Stimulated activated effector memory CD8-positive, alpha-beta T cell treated with anti-CD3 and anti-CD28 coated beads, Interleukin-12 subunit alpha, Interleukin-12 subunit beta, amount 100 ng/mL, for 72 hours (primary cell): ENCODE data around the gene CDKAL1.
"Not testable (repeated sequence)": the region's sequence is repeated elsewhere in the genome, so short reads cannot be mapped to it uniquely, and the experiment has no call there.

Source experiments
- ATAC-seq: fragments of 150-1000 bp; cut with Tn5 transposase; 2 replicates; pipeline ENCODE4 v1.10.0; 2021
- DNase-seq, 2 donors: peaks; one replicate each; pipeline ENCODE4 v3.0.0; 2021 to 2022; ENCODE audit warnings: low spot score in 2 of 2
- H3K27ac Mint-ChIP-seq: one replicate; pipeline ENCODE4 v1.8.0; 2022; ENCODE audit warnings: mild to moderate bottlenecking, mixed read lengths
- H3K36me3 Mint-ChIP-seq: one replicate; pipeline ENCODE4 v1.8.0; 2022; ENCODE audit warnings: mild to moderate bottlenecking, mixed read lengths
- H3K4me1 Mint-ChIP-seq: one replicate; pipeline ENCODE4 v1.8.0; 2022; ENCODE audit warnings: mixed read lengths
- H3K4me3 Mint-ChIP-seq: one replicate; pipeline ENCODE4 v1.8.0; 2022; ENCODE audit warnings: mild to moderate bottlenecking, mixed read lengths
- H3K9me3 Mint-ChIP-seq: one replicate; pipeline ENCODE4 v1.8.0; 2022; ENCODE audit warnings: mixed read lengths

The CDKAL1 gene

DNA sequence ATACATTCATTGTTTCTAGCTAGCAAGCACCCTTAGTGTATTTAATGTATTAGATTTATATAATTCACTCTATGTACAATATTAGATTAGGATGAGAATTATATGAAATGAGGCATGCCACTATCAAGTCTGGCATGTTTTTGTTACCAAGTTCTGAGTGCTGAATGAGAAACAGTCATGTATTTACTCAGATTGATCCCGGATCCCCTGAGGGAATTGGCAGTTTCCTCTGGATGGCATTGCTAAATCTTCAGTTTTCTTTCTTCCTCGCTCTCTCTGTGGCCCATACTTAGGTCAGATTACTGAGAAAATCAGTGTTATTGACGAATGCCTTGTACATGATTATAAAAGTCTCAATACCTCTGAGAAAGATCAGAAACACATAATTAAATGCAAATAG lies 66.6 kb downstream of the CDKAL1 start:
- Mint-ChIP-seq H3K9me3 (no peaks in the 10 kb centered on the region), H3K4me3 (no peak overlapping the region)

GRCh38 chr6:20604159-20604558 lies 69.9 kb downstream of the CDKAL1 start:
- Mint-ChIP-seq H3K36me3 (peaks cover 7% of the 10 kb centered on the region), H3K27ac (no peak overlapping the region), H3K9me3 (no peaks in the 10 kb centered on the region), H3K4me3 (no peak overlapping the region), H3K4me1 (peaks cover 15% of the 10 kb centered on the region)
- ATAC-seq: no peak
- no peak for DNase-seq

More for the DNA sequence above, 66.6 kb downstream of the CDKAL1 start:
- Mint-ChIP-seq H3K4me1 (peaks cover 10% of the 10 kb centered on the region), H3K27ac (no peak overlapping the region), H3K36me3 (peaks cover 21% of the 10 kb centered on the region)
- ATAC-seq (no peak), DNase-seq (no peak)

DNA sequence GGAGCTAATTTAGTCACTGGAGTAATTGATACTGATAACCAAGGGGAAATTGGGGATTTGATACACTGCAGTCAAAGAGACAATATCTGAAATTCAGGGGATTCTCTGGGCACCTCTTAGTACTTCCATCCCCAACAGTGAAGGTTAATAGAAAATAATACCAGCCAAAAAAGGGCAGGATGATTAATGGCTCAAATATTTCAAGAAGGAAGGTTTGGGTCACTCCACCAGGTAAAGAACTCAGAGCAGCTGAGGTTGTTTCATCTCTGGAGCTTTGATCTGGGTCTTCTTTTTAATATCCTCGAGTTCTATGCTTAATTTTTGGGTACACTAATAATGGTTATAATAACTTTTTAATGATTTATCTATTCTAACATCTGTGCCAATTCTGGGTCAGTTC lies 70.8 kb downstream of the CDKAL1 start:
- Mint-ChIP-seq H3K27ac (no peak overlapping the region), H3K36me3 (peaks cover 7% of the 10 kb centered on the region), H3K4me3 (no peak overlapping the region), H3K9me3 (no peaks in the 10 kb centered on the region), H3K4me1 (peaks cover 7% of the 10 kb centered on the region)
- DNase-seq: no peak
- no peak for ATAC-seq

GRCh38 chr6:20605581-20605980 lies 71.3 kb downstream of the CDKAL1 start:
- Mint-ChIP-seq H3K4me1 (peaks cover 10% of the 10 kb centered on the region), H3K9me3 (peaks cover 3% of the 10 kb centered on the region), H3K4me3 (no peak overlapping the region), H3K27ac (no peak overlapping the region), H3K36me3 (peaks cover 7% of the 10 kb centered on the region)
- DNase-seq (no peak), ATAC-seq (no peak)

DNA sequence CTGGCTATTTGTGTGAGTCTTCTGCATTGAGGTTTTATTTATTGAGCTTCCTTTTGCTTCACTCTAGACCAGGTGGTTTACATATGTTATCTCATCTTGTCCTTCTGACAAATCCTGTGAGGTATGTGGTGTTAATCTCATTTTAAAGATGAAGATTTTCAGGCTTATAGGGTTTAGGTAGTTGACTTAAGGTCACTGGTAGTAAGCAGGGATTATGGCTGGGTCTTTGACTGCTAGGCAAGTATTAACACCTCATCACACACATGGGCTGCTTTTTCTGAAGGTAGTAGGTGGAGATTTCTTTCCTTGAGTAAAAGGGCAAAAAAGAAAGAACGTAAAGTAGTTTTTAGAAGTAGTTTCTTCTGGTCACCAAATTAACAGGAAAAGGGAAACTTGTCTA lies 72.6 kb downstream of the CDKAL1 start:
- peaks cover 11% of the 10 kb centered on the region for H3K4me1 Mint-ChIP-seq
- DNase-seq (no peak), ATAC-seq (no peak)
- no peaks in the 10 kb centered on the region for H3K36me3 Mint-ChIP-seq
- H3K27ac Mint-ChIP-seq: no peak overlapping the region
- H3K4me3 Mint-ChIP-seq: no peak overlapping the region
- H3K9me3 Mint-ChIP-seq: peaks cover 3% of the 10 kb centered on the region

- Mint-ChIP-seq H3K9me3 (peaks cover 3% of the 10 kb centered on the region), H3K27ac (no peak overlapping the region), H3K4me3 (no peak overlapping the region), H3K36me3 (no peaks in the 10 kb centered on the region), H3K4me1 (peaks cover 11% of the 10 kb centered on the region)
- no peak for DNase-seq
- no peak for ATAC-seq
These were observed 74.1 kb downstream of the CDKAL1 start for GRCh38 chr6:20608356-20608755.

DNA sequence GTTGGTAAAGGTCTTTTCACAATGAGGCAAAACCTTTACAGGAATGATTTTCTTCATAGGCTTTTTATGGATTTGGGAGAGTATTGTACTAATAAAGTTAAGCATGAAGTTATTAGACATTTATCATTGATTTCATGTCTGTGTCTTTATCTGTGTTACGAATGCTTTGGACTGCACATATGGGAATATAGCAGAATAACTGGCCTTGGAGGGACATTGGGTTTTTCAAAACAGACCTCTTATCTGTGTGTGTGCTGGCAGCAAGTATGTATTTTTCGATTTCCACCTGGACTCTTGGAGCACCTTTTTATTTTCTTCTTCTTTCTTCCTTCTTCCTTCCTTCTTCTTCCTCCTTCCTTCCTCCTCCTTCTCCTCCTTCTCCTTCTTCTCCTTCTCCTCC lies 74.6 kb downstream of the CDKAL1 start:
- DNase-seq (no peak), ATAC-seq (no peak)
- no peak overlapping the region for H3K4me3 Mint-ChIP-seq
- H3K9me3 Mint-ChIP-seq: peaks cover 3% of the 10 kb centered on the region
- no peak overlapping the region for H3K27ac Mint-ChIP-seq
- H3K36me3 Mint-ChIP-seq: no peaks in the 10 kb centered on the region
- peaks cover 12% of the 10 kb centered on the region for H3K4me1 Mint-ChIP-seq

DNA sequence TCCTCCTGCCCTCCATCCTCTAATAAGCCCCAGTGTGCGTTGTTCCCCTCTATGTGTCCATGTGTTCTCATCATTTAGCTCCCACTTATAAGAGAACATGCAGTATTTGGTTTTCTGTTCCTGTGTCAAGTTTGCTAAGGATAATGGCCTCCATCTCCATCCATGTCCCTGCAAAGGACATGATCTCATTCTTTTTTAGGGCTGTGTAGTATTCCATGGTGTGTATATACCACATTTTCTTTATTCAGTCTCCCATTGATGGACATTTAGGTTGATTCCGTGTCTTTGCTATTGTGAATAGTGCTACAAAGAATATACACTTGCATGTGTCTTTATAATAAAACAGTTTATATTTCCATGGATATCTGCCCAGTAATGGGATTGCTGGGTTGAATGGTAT lies 75.7 kb downstream of the CDKAL1 start:
- H3K36me3 Mint-ChIP-seq, H3K27ac Mint-ChIP-seq, ATAC-seq, H3K4me3 Mint-ChIP-seq, H3K9me3 Mint-ChIP-seq, DNase-seq: not testable (repeated sequence)
- peaks cover 16% of the 10 kb centered on the region for H3K4me1 Mint-ChIP-seq

- H3K4me1 Mint-ChIP-seq: peaks cover 16% of the 10 kb centered on the region
- ATAC-seq (no peak), DNase-seq (no peak)
- no peak overlapping the region for H3K27ac Mint-ChIP-seq
- H3K36me3 Mint-ChIP-seq: no peaks in the 10 kb centered on the region
- no peak overlapping the region for H3K4me3 Mint-ChIP-seq
- peaks cover 3% of the 10 kb centered on the region for H3K9me3 Mint-ChIP-seq
These were observed 76.5 kb downstream of the CDKAL1 start for GRCh38 chr6:20610636-20611370.

- H3K4me1 Mint-ChIP-seq, ATAC-seq, H3K4me3 Mint-ChIP-seq, H3K27ac Mint-ChIP-seq, H3K36me3 Mint-ChIP-seq, DNase-seq, H3K9me3 Mint-ChIP-seq: not testable (repeated sequence)
These were observed 83.3 kb downstream of the CDKAL1 start for GRCh38 chr6:20617537-20617936.

DNA sequence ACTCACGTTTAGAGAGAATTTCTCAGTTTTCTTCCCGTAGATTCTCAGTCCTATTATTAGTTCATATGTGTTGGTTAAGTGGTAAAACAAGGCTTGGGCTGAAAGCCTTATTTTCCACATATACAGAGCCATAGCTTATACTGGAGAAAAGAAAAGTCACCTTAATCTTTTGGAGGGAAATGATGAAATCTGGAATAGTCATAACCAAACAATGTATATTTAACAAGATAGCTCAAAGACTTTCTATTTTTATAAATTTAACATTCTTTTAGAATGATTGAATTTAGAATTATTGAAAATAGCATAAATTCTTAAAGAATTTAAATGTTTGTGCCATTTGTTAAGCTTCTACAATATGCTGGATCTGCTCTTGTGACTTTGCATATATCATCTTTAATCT lies 85.8 kb downstream of the CDKAL1 start:
- no peak for DNase-seq
- H3K9me3 Mint-ChIP-seq: no peaks in the 10 kb centered on the region
- H3K36me3 Mint-ChIP-seq: no peaks in the 10 kb centered on the region

GRCh38 chr6:20623761-20624160 lies 89.5 kb downstream of the CDKAL1 start:
- Mint-ChIP-seq H3K4me3 (no peak overlapping the region), H3K4me1 (peaks cover 9% of the 10 kb centered on the region), H3K9me3 (no peaks in the 10 kb centered on the region), H3K36me3 (no peaks in the 10 kb centered on the region), H3K27ac (no peak overlapping the region)
- DNase-seq (no peak), ATAC-seq (no peak)

More for the DNA sequence above, 85.8 kb downstream of the CDKAL1 start:
- ATAC-seq: no peak
- no peak overlapping the region for H3K4me3 Mint-ChIP-seq
- H3K4me1 Mint-ChIP-seq: peaks cover 9% of the 10 kb centered on the region
- no peak overlapping the region for H3K27ac Mint-ChIP-seq

GRCh38 chr6:20626165-20626564 lies 91.9 kb downstream of the CDKAL1 start:
- Mint-ChIP-seq H3K4me3 (no peak overlapping the region), H3K9me3 (no peaks in the 10 kb centered on the region), H3K4me1 (peaks cover 22% of the 10 kb centered on the region), H3K36me3 (peaks cover 9% of the 10 kb centered on the region), H3K27ac (no peak overlapping the region)
- DNase-seq (no peak), ATAC-seq (no peak)

DNA sequence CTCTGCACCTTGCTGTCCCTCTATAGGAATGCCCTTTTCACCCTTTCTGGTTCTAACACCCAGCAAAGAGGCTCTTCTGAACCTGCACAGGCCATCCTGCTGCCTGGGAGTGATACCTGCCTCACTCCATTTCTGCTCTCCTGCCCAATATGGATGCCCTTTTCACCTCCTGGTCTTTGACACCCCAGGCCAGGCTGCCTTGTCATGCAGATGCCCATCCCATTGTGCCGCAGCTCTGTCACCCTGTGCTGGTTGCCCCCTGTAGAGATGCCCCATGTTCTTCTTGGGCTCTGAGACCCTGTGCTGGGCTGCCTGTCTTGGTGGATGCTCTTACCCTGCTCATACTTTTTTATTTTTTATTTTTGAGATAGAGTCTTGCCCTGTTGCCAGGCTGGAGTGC lies 95.3 kb downstream of the CDKAL1 start:
- H3K4me3 Mint-ChIP-seq: no peak overlapping the region
- peaks cover 28% of the 10 kb centered on the region for H3K4me1 Mint-ChIP-seq
- no peak overlapping the region for H3K27ac Mint-ChIP-seq
- no peak for DNase-seq
- no peak for ATAC-seq
- H3K36me3 Mint-ChIP-seq: peaks cover 9% of the 10 kb centered on the region
- no peaks in the 10 kb centered on the region for H3K9me3 Mint-ChIP-seq

DNA sequence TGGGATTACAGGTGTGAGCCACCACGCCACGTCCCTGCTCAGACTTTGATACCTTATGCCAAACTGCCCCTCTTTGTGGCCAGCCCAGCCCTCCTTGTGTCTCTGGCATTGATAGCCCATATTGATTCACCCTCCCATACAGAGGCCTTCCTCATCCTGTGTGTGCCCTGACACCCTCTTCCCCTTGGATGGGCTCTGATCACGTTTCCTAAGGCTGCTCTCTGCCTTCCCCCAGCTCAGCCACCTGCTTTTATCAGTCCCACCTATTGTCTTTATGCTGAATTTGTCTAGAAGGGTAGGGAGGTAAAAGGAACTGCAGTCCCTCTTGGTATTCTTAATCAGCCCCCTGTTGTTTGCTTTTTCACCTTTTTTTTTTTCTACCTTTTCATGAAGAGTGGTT lies 95.9 kb downstream of the CDKAL1 start:
- H3K36me3 Mint-ChIP-seq: peaks cover 9% of the 10 kb centered on the region
- no peak for ATAC-seq
- H3K4me3 Mint-ChIP-seq: no peak overlapping the region
- H3K27ac Mint-ChIP-seq: no peak overlapping the region
- H3K4me1 Mint-ChIP-seq: peaks cover 27% of the 10 kb centered on the region
- no peaks in the 10 kb centered on the region for H3K9me3 Mint-ChIP-seq
- no peak for DNase-seq

DNA sequence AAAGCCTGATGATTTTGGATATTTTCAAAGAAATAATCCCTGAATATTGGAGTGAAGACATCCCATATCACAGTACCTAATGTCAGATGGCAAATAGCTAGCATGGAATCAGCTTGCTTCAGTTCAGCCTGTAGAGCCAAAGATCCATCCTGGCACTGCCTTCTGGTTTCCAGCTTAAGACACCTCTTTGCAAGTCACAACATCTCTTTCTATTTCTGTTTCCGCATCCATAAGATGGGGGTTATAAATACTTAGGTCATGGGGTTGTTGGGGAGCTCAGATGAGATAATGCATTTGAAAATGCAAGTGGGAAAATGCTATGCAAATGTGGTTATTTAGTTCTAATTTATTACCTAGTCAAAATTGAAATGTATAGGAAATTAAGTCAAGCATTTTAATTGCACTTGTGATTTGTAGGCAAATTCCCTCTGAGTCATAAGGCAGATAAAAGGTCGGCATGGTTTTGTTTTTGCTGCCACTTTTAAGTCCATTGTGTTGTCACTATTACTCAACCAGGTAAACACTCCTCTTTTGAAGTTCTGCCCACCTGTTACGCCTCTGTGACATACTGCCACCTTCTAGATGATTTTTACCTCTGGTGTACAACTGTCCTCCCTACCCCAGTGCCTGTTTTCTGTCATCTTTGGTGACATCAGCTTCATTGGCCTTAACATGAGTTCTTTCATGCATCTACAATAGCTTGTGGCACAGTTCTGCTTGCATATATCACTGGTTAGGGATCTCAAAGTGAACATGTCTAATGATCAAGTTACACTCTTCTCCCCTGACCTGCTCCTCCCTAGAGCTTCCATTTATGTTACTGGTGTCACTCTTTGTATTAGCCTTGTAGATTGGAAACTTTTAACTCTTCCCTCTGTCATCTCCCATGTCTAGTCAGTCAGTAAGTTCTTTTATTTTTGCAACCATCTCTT lies 96.6 kb downstream of the CDKAL1 start:
- H3K4me3 Mint-ChIP-seq: no peak overlapping the region
- peaks cover 27% of the 10 kb centered on the region for H3K4me1 Mint-ChIP-seq
- ATAC-seq (peak; percentile 63), DNase-seq (no peak)
- peaks cover 9% of the 10 kb centered on the region for H3K36me3 Mint-ChIP-seq
- no peaks in the 10 kb centered on the region for H3K9me3 Mint-ChIP-seq
- H3K27ac Mint-ChIP-seq: no peak overlapping the region
